OCI-LY3 (cell line): Measurements from ENCODE around the gene CROCC2.

Source experiments
- H2AFZ ChIP-seq: fragments of 200-600, 300-600 bp; shearing (Covaris generic); 2 replicates; pipeline ENCODE4 v1.6.0; 2014; ENCODE audit warnings: antibody characterized with exemption, low read depth, low read length
- H3K27ac ChIP-seq: fragments of 200-600, 300-600 bp; sonication (generic); 2 replicates; pipeline ENCODE4 v1.5.1; 2014; ENCODE audit warnings: mild to moderate bottlenecking, low read length, moderate library complexity, mixed read lengths
- H3K27me3 ChIP-seq: fragments of 200-600, 300-600 bp; sonication (generic); 2 replicates; pipeline ENCODE4 v1.6.1; 2014; ENCODE audit warnings: low read depth, low read length, mixed read lengths
- H3K36me3 ChIP-seq: fragments of 200-600, 300-600 bp; sonication (generic); replicated peaks from 2 replicates; pipeline ENCODE3; 2014; ENCODE audit warnings: low read depth, low read length, mixed read lengths
- H3K4me1 ChIP-seq: fragments of 300-600, 200-600 bp; sonication (generic); 2 replicates; pipeline ENCODE4 v1.6.1; 2014; ENCODE audit warnings: low read length, mixed read lengths
- H3K4me2 ChIP-seq: fragments of 200-600, 300-600 bp; sonication (generic); 2 replicates; pipeline ENCODE4 v1.6.1; 2014; ENCODE audit warnings: low read length, mixed read lengths
- H3K4me3 ChIP-seq: fragments of 300-600, 200-600 bp; sonication (generic); 2 replicates; pipeline ENCODE4 v1.5.1; 2014; ENCODE audit warnings: antibody characterized with exemption, mild to moderate bottlenecking, low read length, moderate library complexity
- H3K79me2 ChIP-seq: fragments of 300-600, 200-600 bp; shearing (Covaris generic); 2 replicates; pipeline ENCODE4 v1.6.1; 2014; ENCODE audit warnings: mild to moderate bottlenecking, low read length, mixed read lengths
- H3K9ac ChIP-seq: fragments of 300-600, 200-600 bp; shearing (Covaris generic); 2 replicates; pipeline ENCODE4 v1.6.0; 2014; ENCODE audit warnings: mild to moderate bottlenecking, low read length, moderate library complexity
- H3K9me3 ChIP-seq: fragments of 200-600, 300-600 bp; shearing (Covaris generic); 2 replicates; pipeline ENCODE4 v1.6.1; 2014; ENCODE audit warnings: low read length, mixed read lengths; ENCODE audit not compliant: insufficient read depth
- H4K20me1 ChIP-seq: fragments of 200-600, 300-600 bp; sonication (generic); 2 replicates; pipeline ENCODE4 v1.6.1; 2016; ENCODE audit warnings: low read length, mixed read lengths; ENCODE audit not compliant: insufficient read depth
- EZH2phosphoT487 ChIP-seq: fragments of 200-600 bp; shearing (Covaris generic); IDR thresholded peaks from 2 replicates; pipeline ENCODE4 v1.6.1; 2018; ENCODE audit warnings: antibody characterized with exemption, mixed run types, low read depth
- TF ChIP-seq, protein P1 (sequence below): fragments of 200-600, 300-600 bp; sonication (generic); IDR thresholded peaks from 2 replicates; pipeline ENCODE4 v1.5.1; 2014; ENCODE audit warnings: antibody characterized with exemption, low read length, low read depth

CROCC2 gene

DNA sequence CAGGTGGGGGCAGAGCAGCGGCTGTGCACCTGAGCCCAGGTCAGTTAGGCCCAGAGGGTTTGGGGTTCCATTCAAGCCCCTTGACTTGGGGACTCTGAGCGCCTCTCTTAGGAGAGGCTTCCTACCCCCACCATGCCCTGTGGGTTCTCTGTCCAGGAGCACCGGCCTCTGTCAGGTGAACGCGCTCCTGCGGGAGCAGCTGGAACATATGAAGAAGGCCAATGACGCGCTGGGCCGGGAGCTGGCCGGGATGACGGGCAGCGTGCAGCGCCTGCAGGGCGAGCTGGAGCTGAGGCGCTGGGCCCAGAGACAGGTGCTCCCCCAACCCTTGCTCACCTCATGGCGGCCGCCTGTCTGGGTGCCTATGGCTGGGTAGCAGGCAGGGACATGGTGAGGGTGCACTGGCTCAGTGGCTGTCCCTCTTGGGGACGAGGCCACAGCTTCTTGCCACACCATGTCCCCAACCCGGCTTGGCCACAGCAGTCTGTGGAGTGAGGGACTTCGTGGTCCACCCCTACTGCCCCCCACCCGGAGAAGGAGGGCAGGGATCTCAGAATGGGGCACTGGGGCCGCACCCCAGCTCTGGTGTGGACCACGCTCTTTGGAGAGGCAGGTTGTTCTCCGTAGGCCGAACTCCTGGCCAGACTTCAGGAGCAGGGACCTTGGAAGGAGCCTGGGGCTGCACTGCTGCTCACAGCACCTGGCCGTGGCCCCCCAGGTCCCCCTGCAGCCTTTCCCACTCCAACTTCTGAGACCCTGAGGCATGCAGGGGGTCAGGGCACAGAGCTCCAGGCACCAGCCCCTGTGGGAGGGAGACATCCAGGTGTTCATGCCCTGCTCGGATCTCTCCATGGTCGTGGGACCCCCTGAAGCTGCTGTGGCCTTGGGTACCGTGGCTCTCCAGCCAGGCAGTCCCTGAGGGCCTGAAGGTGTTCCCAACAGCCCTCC, 19.7 kb downstream of the CROCC2 start:
- Histone ChIP-seq H3K9ac (no peak overlapping the region), H3K9me3 (no peaks in the 10 kb centered on the region), H3K4me2 (no peak overlapping the region), H3K4me1 (no peaks in the 10 kb centered on the region), H3K27ac (no peak overlapping the region), H3K4me3 (no peak overlapping the region), H3K79me2 (no peaks in the 10 kb centered on the region), H3K27me3 (no peaks in the 10 kb centered on the region), H3K36me3 (no peaks in the 10 kb centered on the region), H2AFZ (no peak overlapping the region), H4K20me1 (no peaks in the 10 kb centered on the region)
- no peak for TF ChIP-seq EZH2phosphoT487
- TF ChIP-seq, protein P1, sequence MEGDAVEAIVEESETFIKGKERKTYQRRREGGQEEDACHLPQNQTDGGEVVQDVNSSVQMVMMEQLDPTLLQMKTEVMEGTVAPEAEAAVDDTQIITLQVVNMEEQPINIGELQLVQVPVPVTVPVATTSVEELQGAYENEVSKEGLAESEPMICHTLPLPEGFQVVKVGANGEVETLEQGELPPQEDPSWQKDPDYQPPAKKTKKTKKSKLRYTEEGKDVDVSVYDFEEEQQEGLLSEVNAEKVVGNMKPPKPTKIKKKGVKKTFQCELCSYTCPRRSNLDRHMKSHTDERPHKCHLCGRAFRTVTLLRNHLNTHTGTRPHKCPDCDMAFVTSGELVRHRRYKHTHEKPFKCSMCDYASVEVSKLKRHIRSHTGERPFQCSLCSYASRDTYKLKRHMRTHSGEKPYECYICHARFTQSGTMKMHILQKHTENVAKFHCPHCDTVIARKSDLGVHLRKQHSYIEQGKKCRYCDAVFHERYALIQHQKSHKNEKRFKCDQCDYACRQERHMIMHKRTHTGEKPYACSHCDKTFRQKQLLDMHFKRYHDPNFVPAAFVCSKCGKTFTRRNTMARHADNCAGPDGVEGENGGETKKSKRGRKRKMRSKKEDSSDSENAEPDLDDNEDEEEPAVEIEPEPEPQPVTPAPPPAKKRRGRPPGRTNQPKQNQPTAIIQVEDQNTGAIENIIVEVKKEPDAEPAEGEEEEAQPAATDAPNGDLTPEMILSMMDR = no peak

DNA sequence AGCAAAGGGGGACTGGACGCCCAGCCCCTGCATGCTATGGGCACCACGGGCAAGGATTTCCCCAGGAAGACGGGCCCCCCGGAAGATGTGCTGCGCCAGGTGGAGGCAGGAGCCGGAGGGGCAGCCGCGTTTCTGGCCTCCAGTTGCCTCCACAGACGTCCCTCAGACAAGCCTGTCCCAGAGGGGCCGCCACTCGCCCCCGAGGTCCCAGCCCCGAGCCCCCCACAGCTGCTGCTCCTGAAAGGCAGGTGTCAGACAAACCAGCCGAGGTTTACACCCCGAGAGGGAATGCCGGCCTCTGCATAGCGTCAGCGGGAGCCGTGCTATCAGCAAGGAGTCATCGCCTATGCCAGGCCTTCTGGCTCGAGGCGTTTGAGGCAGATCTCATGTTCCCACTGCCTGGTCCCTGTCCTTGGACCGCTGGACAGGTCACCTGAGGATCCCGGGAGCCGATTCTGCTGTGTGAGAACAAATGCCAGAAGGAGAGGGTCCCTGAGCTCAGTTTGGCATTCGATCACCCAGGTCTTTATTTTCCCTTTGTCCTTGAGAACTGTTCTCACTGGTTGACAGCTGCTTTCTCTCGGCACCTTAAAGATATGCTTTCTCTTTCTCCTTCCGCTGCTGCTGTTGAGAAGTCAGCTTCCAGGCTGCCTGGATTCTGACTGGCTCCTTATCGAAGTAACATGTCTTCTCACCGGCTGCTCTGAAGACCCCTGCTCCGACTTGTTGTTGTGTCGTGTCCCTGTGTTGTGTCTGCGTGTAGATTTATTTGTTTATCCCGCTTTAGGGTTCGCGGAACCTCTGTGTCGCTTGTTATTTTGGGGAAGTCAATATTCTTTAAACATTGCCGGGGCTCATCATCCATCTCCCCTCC, 20.6 kb downstream of the CROCC2 start:
- Histone ChIP-seq H2AFZ (no peak overlapping the region), H3K4me3 (no peak overlapping the region), H3K4me2 (no peak overlapping the region), H3K27me3 (no peaks in the 10 kb centered on the region), H3K79me2 (no peaks in the 10 kb centered on the region), H3K9ac (no peak overlapping the region), H3K27ac (no peak overlapping the region), H4K20me1 (no peaks in the 10 kb centered on the region), H3K36me3 (no peaks in the 10 kb centered on the region), H3K4me1 (no peaks in the 10 kb centered on the region), H3K9me3 (no peaks in the 10 kb centered on the region)
- no peak for TF ChIP-seq EZH2phosphoT487
- TF ChIP-seq, protein P1 = no peak

DNA sequence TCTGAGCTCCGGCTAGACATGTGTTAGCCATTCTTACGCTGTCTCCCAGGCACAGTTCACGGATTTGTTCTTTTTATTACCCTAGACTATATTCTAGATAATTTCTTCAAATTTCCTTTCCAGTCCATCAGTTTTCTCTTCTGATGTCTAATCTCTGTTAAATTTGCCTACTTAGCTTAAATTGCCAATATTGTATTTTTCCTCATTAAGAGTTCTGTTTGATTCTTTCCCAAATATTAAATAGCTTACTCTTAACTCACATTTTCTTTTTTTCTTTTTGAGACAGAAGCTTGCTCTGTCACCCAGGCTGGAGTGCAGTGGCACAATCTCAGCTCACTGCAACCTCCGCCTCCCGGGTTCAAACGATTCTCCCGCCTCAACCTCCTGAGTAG, 21.2 kb downstream of the CROCC2 start:
- TF ChIP-seq EZH2phosphoT487 = no peak
- TF ChIP-seq, protein P1 = no peak
- Histone ChIP-seq H3K9me3 (no peaks in the 10 kb centered on the region), H2AFZ (no peak overlapping the region)

More for the DNA sequence above, 21.2 kb downstream of the CROCC2 start:
- no peak overlapping the region for H3K9ac ChIP-seq
- no peaks in the 10 kb centered on the region for H3K4me1 ChIP-seq
- no peaks in the 10 kb centered on the region for H3K36me3 ChIP-seq
- H4K20me1 ChIP-seq = no peaks in the 10 kb centered on the region
- H3K4me2 ChIP-seq = no peak overlapping the region
- H3K79me2 ChIP-seq = no peaks in the 10 kb centered on the region
- H3K27me3 ChIP-seq = no peaks in the 10 kb centered on the region
- no peak overlapping the region for H3K4me3 ChIP-seq
- no peak overlapping the region for H3K27ac ChIP-seq
